Activated effector memory CD4-positive, alpha-beta T cell treated with Interleukin-2 at 50 U/mL for 16 hours (primary cell): ENCODE results near the gene BTBD6.

ENCODE experiments used
- DNase-seq: peaks from one replicate; pipeline ENCODE4 v3.0.0-alpha.2; 2020

The BTBD6 gene

GRCh38 chr14:105211758-105212089, 36.6 kb upstream of the BTBD6 start:
- no peak for DNase-seq

- DNase-seq = no peak
Measured at GRCh38 chr14:105212541-105213300, 35.6 kb upstream of the BTBD6 start.

GRCh38 chr14:105213361-105213760, 35.0 kb upstream of the BTBD6 start:
- no peak for DNase-seq

GRCh38 chr14:105214324-105214915, 33.9 kb upstream of the BTBD6 start:
- no peak for DNase-seq

- DNase-seq = no peak
Measured at GRCh38 chr14:105215602-105216001, 32.7 kb upstream of the BTBD6 start.

DNA sequence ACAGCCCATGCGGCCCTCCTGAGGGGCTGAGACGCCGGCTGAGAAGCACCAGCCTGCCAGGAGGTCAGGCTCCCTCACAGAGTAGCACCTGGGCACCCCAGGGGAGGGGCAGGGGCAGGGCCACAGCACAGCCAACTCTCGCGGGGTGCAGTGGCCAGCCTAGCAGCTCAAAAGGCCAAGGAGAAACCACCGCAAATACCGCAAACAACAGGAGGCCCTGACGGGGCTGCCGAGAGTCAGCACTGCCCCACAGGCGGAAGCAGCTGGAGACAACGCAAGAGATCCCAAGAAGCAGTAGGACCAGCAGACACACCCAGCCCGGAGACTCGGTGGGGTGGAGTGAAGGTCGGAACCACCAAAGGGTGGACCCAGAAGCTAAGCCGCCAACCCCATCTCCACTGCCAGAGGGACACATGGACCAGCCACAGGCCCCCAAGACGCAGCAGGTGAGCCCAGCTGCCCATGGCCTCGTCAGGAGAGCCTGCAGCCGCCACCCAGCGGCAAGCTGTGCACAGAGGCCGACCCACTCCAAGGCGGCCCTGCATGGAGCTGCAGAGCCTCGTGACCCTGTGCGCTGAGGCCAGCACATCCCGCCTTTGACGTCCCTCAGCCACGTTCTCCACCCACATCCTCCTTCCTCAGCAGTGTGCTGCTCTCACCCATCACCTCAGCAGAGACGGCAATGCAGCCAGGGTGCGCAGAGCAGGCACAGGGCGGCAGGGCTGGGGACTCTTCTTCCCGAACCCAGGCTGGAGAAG, 31.7 kb upstream of the BTBD6 start:
- no peak for DNase-seq

GRCh38 chr14:105217774-105218173, 30.6 kb upstream of the BTBD6 start:
- no peak for DNase-seq

DNA sequence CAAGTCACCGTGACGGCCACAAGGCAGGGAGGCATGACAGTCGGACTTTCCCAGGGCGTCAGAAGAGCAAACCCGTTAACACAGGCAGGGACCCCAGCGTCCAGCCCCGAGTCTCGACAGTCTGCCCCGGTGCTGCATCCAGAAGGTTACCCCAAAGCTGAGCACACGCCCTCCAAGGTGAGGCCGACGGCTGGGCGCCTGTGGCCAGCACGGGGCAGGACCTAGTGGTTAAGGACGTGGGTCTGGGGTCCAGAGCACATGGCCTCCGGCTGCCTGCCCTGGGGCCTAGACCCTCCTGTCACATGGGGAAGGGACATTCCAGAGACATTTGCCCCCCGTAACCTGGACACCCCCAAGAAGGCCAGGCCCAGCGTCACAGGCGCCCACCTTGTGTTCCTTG, 29.7 kb upstream of the BTBD6 start:
- no peak for DNase-seq

GRCh38 chr14:105219043-105219612, 29.2 kb upstream of the BTBD6 start:
- DNase-seq = no peak

- no peak for DNase-seq
Measured at GRCh38 chr14:105219753-105220152, 28.6 kb upstream of the BTBD6 start.

DNA sequence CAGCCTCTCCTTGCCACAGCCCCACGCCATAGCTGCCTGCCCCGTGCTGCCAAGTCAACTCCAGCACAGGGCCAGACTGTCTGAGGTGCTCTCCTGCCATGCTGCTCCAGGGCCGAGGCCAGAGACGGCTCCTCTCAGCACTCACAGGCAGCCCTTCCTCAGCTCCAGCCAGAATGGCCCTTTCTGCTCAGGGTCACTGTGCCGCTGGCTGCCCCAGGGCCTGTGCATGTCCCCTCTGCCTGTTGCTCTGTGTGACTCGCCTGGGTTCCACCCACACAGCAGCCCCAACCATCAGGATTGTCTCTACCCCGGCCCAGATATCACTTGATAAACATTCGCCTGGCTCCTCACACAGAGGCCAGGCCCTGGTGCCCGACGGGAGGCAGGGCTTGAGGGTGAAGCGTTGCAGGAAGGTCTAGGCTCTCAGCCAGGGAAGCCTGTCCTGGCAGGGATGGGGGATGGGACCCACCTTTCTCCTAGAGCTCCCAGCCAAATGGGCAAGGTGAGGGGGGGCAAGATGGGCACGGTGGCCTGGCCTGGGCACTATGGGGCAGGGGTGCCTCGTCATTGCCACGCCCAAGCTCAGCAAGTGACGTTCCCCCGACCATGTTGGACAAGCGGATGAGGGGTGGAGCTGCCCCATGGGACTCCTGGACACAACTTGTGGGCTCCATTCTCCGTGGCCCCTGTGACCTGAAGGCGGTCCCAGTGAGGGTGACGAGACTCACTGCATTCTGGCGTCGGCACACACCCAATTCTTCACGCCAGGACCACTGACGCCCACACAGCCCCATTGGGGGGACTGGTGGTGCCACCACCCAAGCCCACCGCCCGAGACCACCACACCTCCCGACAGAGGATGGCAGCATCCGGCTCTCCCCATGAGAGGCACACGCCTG, 27.4 kb upstream of the BTBD6 start:
- DNase-seq = no peak

DNA sequence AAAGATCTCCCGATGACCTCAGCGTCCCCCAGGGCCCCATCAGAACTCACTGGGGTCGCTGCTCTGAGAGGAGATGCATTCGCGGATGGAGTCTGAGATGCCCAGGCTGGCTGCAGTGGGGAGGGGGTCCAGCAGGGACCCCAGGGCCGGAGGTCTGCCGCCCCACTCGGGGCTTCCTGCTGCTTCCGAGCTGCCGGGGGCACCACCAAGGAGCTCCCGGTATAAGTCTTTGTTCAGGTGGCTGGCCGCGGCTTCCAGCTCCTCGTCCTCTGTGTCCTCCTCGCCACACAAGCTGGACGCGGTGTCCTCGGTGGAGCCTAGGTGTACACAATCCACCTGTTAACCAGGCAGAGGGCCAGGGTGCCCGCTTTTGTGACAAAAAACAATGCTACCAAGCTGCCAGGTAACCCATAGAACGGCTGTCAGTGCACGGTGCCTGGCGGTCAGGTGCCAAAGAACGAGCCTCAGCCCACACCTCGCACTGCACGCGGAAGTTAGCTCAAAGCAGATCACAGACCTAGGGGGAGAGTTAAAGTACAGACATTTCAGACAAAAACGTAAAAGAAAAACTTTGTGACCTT, 26.6 kb upstream of the BTBD6 start:
- no peak for DNase-seq

DNA sequence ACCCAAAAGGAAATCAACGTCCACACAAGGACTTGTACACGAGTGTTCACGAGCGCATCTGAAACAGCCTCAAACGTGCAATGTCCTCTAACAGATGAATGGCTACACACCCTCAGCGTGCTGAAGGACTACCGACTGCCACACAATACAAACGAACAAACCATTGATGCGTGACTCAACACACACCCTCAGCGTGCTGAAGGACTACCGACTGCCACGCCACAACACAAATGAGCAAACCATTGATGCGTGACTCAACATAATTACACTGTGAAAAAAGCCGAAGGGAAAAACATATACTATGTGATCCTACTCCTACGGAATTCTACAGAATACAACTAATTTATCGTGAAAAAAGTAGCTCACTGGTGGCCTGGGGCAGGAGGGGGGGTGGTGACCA, 25.1 kb upstream of the BTBD6 start:
- no peak for DNase-seq

GRCh38 chr14:105223770-105224544, 24.4 kb upstream of the BTBD6 start:
- DNase-seq = no peak

GRCh38 chr14:105224845-105225570, 23.3 kb upstream of the BTBD6 start:
- no peak for DNase-seq

GRCh38 chr14:105226198-105226597, 22.1 kb upstream of the BTBD6 start:
- DNase-seq = no peak

GRCh38 chr14:105227346-105227745, 21.0 kb upstream of the BTBD6 start:
- no peak for DNase-seq

- DNase-seq = no peak
Measured at GRCh38 chr14:105228562-105228961, 19.8 kb upstream of the BTBD6 start.

GRCh38 chr14:105229099-105229655, 19.2 kb upstream of the BTBD6 start:
- no peak for DNase-seq

- no peak for DNase-seq
Measured at GRCh38 chr14:105240811-105241576, 7.3 kb upstream of the BTBD6 start.
